HepG2 (cell line): ENCODE data around the gene FAIM2. TPM values are rescaled to one million over a fixed set of nuclear protein-coding genes. Genes with fewer than 3 reads are reported as not detected.

Experiments used
- ATAC-seq: fragments of 200-7000 bp; cut with Tn5 transposase; 3 replicates; pipeline ENCODE4 v1.9.1; 2020; ENCODE audit warnings: mild to moderate bottlenecking, moderate library complexity
- BruUV-seq: library from RNA; stranded (reverse); fragments of 400-500 nt; replicated peaks from 2 replicates; lab custom pipeline; 2021; lab: Mats Ljungman, UMichigan
- CTCF ChIA-PET: fragments of 300-600 bp; formaldehyde crosslinking; extraction: SDS; loops from one replicate; lab custom pipeline; 2021; ENCODE audit warnings: low total read pairs, inconsistent platforms, low intra/inter-chr PET ratio; lab: Yijun Ruan, JAX
- POLR2A ChIA-PET: fragments of 350-600 bp; sonication (Branson Sonifier 250); formaldehyde crosslinking; loops from one replicate; lab custom pipeline; 2020; ENCODE audit warnings: antibody characterized with exemption, inconsistent platforms; lab: Yijun Ruan, JAX
- DNase-seq: peaks from one replicate; pipeline ENCODE4 v3.0.0-alpha.2; 2015; ENCODE audit warnings: low spot score
- FAIRE-seq: peaks from 3 replicates; lab custom pipeline; 2011; peaks lifted over from hg19 to GRCh38; lab: Jason Lieb, UNC
- H2AFZ ChIP-seq: one replicate; pipeline ENCODE4 v1.6.1; 2011; ENCODE audit warnings: low read length, inconsistent platforms
- H3K27ac ChIP-seq: fragments of 300-600 bp; 3 replicates; pipeline ENCODE4 v1.8.0; 2011; ENCODE audit warnings: mixed run types, mild to moderate bottlenecking, mixed read lengths, low read length, inconsistent platforms; ENCODE audit not compliant: insufficient read depth; ENCODE audit errors: extremely low read length
- H3K27me3 ChIP-seq, 2 experiments: fragments of 200-600 bp in 1 of 2; 2 replicates in 1 of 2; 3 replicates in 1 of 2; pipeline versions ENCODE4 v1.6.0 to v1.8.0; 2011; ENCODE audit warnings: low read length in 2 of 2, mild to moderate bottlenecking in 2 of 2, moderate library complexity in 2 of 2, inconsistent platforms in 1 of 2; ENCODE audit not compliant: insufficient read depth in 2 of 2, control insufficient read depth in 1 of 2
- H3K36me3 ChIP-seq, 2 experiments: fragments of 200-600 bp in 1 of 2; replicated peaks in 1 of 2; 2 replicates in 1 of 2; 3 replicates in 1 of 2; pipeline versions ENCODE4 v1.5.1 to v1.8.0; 2011; ENCODE audit warnings: low read length in 2 of 2, inconsistent platforms in 1 of 2; ENCODE audit not compliant: insufficient read depth in 2 of 2, control insufficient read depth in 1 of 2
- H3K4me1 ChIP-seq: 2 replicates; pipeline ENCODE4 v1.5.1; 2012; ENCODE audit warnings: low read length, inconsistent platforms; ENCODE audit not compliant: insufficient read depth
- H3K4me2 ChIP-seq: 2 replicates; pipeline ENCODE4 v1.6.0; 2011; ENCODE audit warnings: low read depth, low read length, inconsistent platforms
- H3K4me3 ChIP-seq, 3 experiments: fragments of 200-600 bp in 1 of 3; sonication (generic), shearing (Covaris generic) in 1 of 3; replicated peaks in 1 of 3; 2 replicates each; pipeline ENCODE4 v1.5.1; 2011 to 2016; ENCODE audit warnings: low read length in 3 of 3, inconsistent platforms in 2 of 3, low read depth in 2 of 3, mild to moderate bottlenecking in 2 of 3, control low read depth in 1 of 3, mixed read lengths in 1 of 3; ENCODE audit not compliant: insufficient read depth in 1 of 3
- H3K79me2 ChIP-seq: one replicate; pipeline ENCODE4 v1.6.1; 2011; ENCODE audit warnings: low read length, inconsistent platforms; ENCODE audit not compliant: insufficient read depth
- H3K9ac ChIP-seq: 2 replicates; pipeline ENCODE4 v1.6.0; 2011; ENCODE audit warnings: mild to moderate bottlenecking, low read depth, low read length, inconsistent platforms; ENCODE audit not compliant: insufficient read depth
- H3K9me3 ChIP-seq: 2 replicates; pipeline ENCODE4 v1.5.1; 2012; ENCODE audit warnings: mild to moderate bottlenecking, low read length
- H4K20me1 ChIP-seq: 2 replicates; pipeline ENCODE4 v1.6.0; 2011; ENCODE audit warnings: inconsistent platforms, mild to moderate bottlenecking, low read length, moderate library complexity; ENCODE audit not compliant: insufficient read depth
- ATAD3A ChIP-seq: sonication (generic); formaldehyde crosslinking; IDR thresholded peaks from 2 replicates; pipeline ENCODE4 v1.4.0; 2020; ENCODE audit warnings: missing genetic modification reagents
- ATF7-NPFF ChIP-seq: sonication (generic); formaldehyde crosslinking; IDR thresholded peaks from 2 replicates; pipeline ENCODE4 v1.8.1; 2023; ENCODE audit warnings: mild to moderate bottlenecking, low read depth, missing genetic modification reagents, moderate library complexity
- CSRNP1 ChIP-seq: sonication (generic); formaldehyde crosslinking; IDR thresholded peaks from 2 replicates; pipeline ENCODE4 v1.8.1; 2023; ENCODE audit warnings: mild to moderate bottlenecking, missing genetic modification reagents
- CSRNP2 ChIP-seq: sonication (generic); formaldehyde crosslinking; conservative IDR thresholded peaks from 2 replicates; pipeline ENCODE4 v1.8.0; 2022; ENCODE audit warnings: low read depth, missing genetic modification reagents
- DR1 ChIP-seq: sonication (generic); formaldehyde crosslinking; IDR thresholded peaks from 2 replicates; pipeline ENCODE4 v1.8.0; 2021; ENCODE audit warnings: mild to moderate bottlenecking, missing genetic modification reagents, inconsistent platforms
- GATAD2A ChIP-seq: IDR thresholded peaks from 2 replicates; pipeline ENCODE4 v1.6.1; 2016
- HNRNPL ChIP-seq: fragments of 200-400 bp; formaldehyde crosslinking; IDR thresholded peaks from 2 replicates; pipeline ENCODE4 v1.6.1; 2017; ENCODE audit warnings: mild to moderate bottlenecking, low read depth, low read length
- HOXA7 ChIP-seq: sonication (generic); formaldehyde crosslinking; IDR thresholded peaks from 2 replicates; pipeline ENCODE4 v1.8.1; 2022; ENCODE audit warnings: mild to moderate bottlenecking, missing genetic modification reagents, moderate library complexity
- KDM3A ChIP-seq: IDR thresholded peaks from 2 replicates; pipeline ENCODE4 v1.6.1; 2018; ENCODE audit warnings: low read depth, missing compliant biosample characterization
- KLF12 ChIP-seq: sonication (generic); formaldehyde crosslinking; IDR thresholded peaks from 2 replicates; pipeline ENCODE4 v1.4.0; 2020; ENCODE audit warnings: missing genetic modification reagents, borderline replicate concordance
- KLF13 ChIP-seq: sonication (generic); formaldehyde crosslinking; IDR thresholded peaks from 2 replicates; pipeline ENCODE4 v1.4.0; 2020; ENCODE audit warnings: mild to moderate bottlenecking, missing genetic modification reagents
- RELA ChIP-seq: sonication (generic); formaldehyde crosslinking; IDR thresholded peaks from 2 replicates; pipeline ENCODE4 v1.4.0; 2020; ENCODE audit warnings: missing genetic modification reagents
- ZBTB8A ChIP-seq: sonication (generic); formaldehyde crosslinking; IDR thresholded peaks from 2 replicates; pipeline ENCODE4 v1.4.0; 2020; ENCODE audit warnings: mild to moderate bottlenecking, low read depth, missing genetic modification reagents, borderline replicate concordance
- ZFY ChIP-seq: sonication (generic); formaldehyde crosslinking; IDR thresholded peaks from 2 replicates; pipeline ENCODE4 v1.4.0; 2020; ENCODE audit warnings: missing genetic modification reagents
- ZNF382 ChIP-seq: sonication (generic); formaldehyde crosslinking; IDR thresholded peaks from 2 replicates; pipeline ENCODE4 v1.5.0; 2020; ENCODE audit warnings: missing genetic modification reagents, mild to moderate bottlenecking, borderline replicate concordance
- ZNF547 ChIP-seq: sonication (generic); formaldehyde crosslinking; IDR thresholded peaks from 2 replicates; pipeline ENCODE4 v1.5.1; 2020; ENCODE audit warnings: mild to moderate bottlenecking, missing genetic modification reagents
- ZNF616 ChIP-seq: sonication (generic); formaldehyde crosslinking; IDR thresholded peaks from 2 replicates; pipeline ENCODE4 v1.5.0; 2020; ENCODE audit warnings: low read depth, mild to moderate bottlenecking, missing genetic modification reagents
- WGBS: methylation state at CpG from one replicate; pipeline ENCODE4 v1.1.6; 2017; ENCODE audit warnings: low lambda C conversion rate; 5-methylcytosine and 5-hydroxymethylcytosine counted together
- in situ Hi-C: cut with HindIII; loops from 2 replicates; pipeline ENCODE4 v1.10.0; 2017; ENCODE audit warnings: low pct_unique_long_range_greater_than_20kb; ENCODE audit not compliant: extremely low pct_ligation_motif_present
- intact Hi-C: fragments of 100-400 bp; cut with micrococcal nuclease; formaldehyde crosslinking; loops from one replicate; pipeline ENCODE4 v1.10.0; 2022; ENCODE audit not compliant: unreplicated experiment
- polyA plus RNA-seq, 8 experiments: library from polyadenylated mRNA; depleted of rRNA in 3 of 8; stranded (reverse) in 7 of 8; unstranded in 1 of 8; fragments of >200 nt; fragmentation: Illumina TruSeq in 4 of 8; extraction: Trizol in 4 of 8; gene quantifications; 2 replicates each; pipeline versions ENCODE4 v1.2.1 to v1.2.3, GENCODE V29; 2011 to 2016; ENCODE audit warnings: low read depth in 4 of 8, missing spikeins in 1 of 8, mixed read lengths in 1 of 8; ENCODE audit not compliant: insufficient read depth in 1 of 8
- total RNA-seq, 5 experiments: library from RNA; depleted of rRNA; stranded (reverse); fragments of >200 nt; fragmentation: Illumina TruSeq; extraction: Trizol; gene quantifications; 2 replicates each; pipeline ENCODE4 v1.2.3, GENCODE V29; 2016; ENCODE audit warnings: low read depth in 1 of 5

The FAIM2 gene
- total and polyA plus RNA-seq, 2 of the 13 experiments (the other 11 are each of a cell fraction or from before 2014, with no cell fraction given): not detected

GRCh38 chr12:49892084-49892731 is 11.5 kb downstream of the FAIM2 start:
- FAIRE-seq: no peak
- no peak for ATAC-seq
- Histone ChIP-seq H3K9me3 (no peaks in the 10 kb centered on the region), H4K20me1 (no peaks in the 10 kb centered on the region), H3K27ac (no peak overlapping the region), H2AFZ (no peak overlapping the region), H3K36me3 (no peaks in the 10 kb centered on the region), H3K27me3 (peaks cover 6 to 65% of the 10 kb centered on the region in 2 experiments; a peak in 4 of 5 replicates), H3K4me1 (peaks cover 23% of the 10 kb centered on the region), H3K79me2 (no peaks in the 10 kb centered on the region), H3K9ac (no peak overlapping the region), H3K4me2 (no peak overlapping the region), H3K4me3 (no peak overlapping the region)
- WGBS: 20% methylated on average over 10 of the region's 10 CpGs
- in situ Hi-C loops: no loop called here
- POLR2A ChIA-PET: no interaction called here
- TF ChIP-seq ZNF547 (CRISPR knock-in tag): no peak
- TF ChIP-seq ZFY (CRISPR knock-in tag): no peak
- no peak for TF ChIP-seq DR1 (CRISPR knock-in tag)
- TF ChIP-seq ATF7-NPFF (CRISPR knock-in tag): no peak
- CTCF ChIA-PET: no interaction called here
- DNase-seq: no peak
- no TSS peak for BruUV-seq
- intact Hi-C loops: no loop called here

GRCh38 chr12:49891476-49891875 is 12.2 kb downstream of the FAIM2 start:
- H3K27ac ChIP-seq: no peak overlapping the region
- H3K4me1 ChIP-seq: peaks cover 30% of the 10 kb centered on the region
- H3K79me2 ChIP-seq: no peaks in the 10 kb centered on the region
- H4K20me1 ChIP-seq: no peaks in the 10 kb centered on the region
- FAIRE-seq: no peak
- no peaks in the 10 kb centered on the region for H3K36me3 ChIP-seq
- ATAC-seq: no peak
- H3K4me3 ChIP-seq: no peak overlapping the region
- BruUV-seq: no TSS peak
- no peak for DNase-seq
- no peak overlapping the region for H2AFZ ChIP-seq
- H3K27me3 ChIP-seq: peaks cover 6 to 65% of the 10 kb centered on the region in 2 experiments; a peak in 4 of 5 replicates
- H3K9me3 ChIP-seq: no peaks in the 10 kb centered on the region
- in situ Hi-C loops: no loop called here
- ChIA-PET CTCF (no interaction called here), POLR2A (no interaction called here)
- H3K9ac ChIP-seq: no peak overlapping the region
- H3K4me2 ChIP-seq: no peak overlapping the region
- 22% methylated on average over 6 of the region's 6 CpGs for WGBS
- intact Hi-C loops: no loop called here
- TF ChIP-seq ZBTB8A (no peak), GATAD2A (CRISPR knock-in tag) (no peak), ZNF382 (CRISPR knock-in tag) (no peak), HNRNPL (no peak), KLF12 (CRISPR knock-in tag) (no peak), KDM3A (CRISPR knock-in tag) (no peak), CSRNP1 (CRISPR knock-in tag) (no peak), ATAD3A (no peak), RELA (CRISPR knock-in tag) (no peak), KLF13 (CRISPR knock-in tag) (no peak), HOXA7 (CRISPR knock-in tag) (no peak), CSRNP2 (CRISPR knock-in tag) (no peak), ZNF616 (no peak)
